ENCODE measurements around the gene UBE3B. TPM values are rescaled to one million over a fixed set of nuclear protein-coding genes. Genes with fewer than 3 reads are reported as not detected.

Gene UBE3B
- total RNA-seq, 2 experiments from 2014 or later = 29.8 to 32.3 TPM

GRCh38 chr12:109553483-109553882 is 76.0 kb downstream of the UBE3B start:
- no peak for DNase-seq
- no peaks in the 10 kb centered on the region for H3K9me3 Mint-ChIP-seq
- H3K27ac Mint-ChIP-seq = no peak overlapping the region
- H3K4me3 Mint-ChIP-seq = no peak overlapping the region
- CTCF ChIA-PET = interaction anchor here (0.9 kb wide), 1 partner anchor 161 kb away, joined by 3 read pairs; no protein-coding TSS in a partner anchor
- no peaks in the 10 kb centered on the region for H3K36me3 Mint-ChIP-seq
- POLR2A ChIA-PET = interaction anchor here (1.7 kb wide), 1 partner anchor 20 kb away, joined by 5 read pairs; the partner anchor contains the start of genes MMAB and MVK
- no peaks in the 10 kb centered on the region for H3K4me1 Mint-ChIP-seq (ENCODE audit: low read depth)
- intact Hi-C loops (cut with micrococcal nuclease) = no loop called here
- peaks cover 7% of the 10 kb centered on the region for H3K27me3 Mint-ChIP-seq

GRCh38 chr12:109553906-109554500 is 76.6 kb downstream of the UBE3B start:
- ChIA-PET POLR2A (interaction anchor here (1.0 to 1.7 kb wide), 2 partner anchors 20 to 41 kb away, joined by 5 to 6 read pairs; partner anchors contain the start of genes MMAB and MVK), CTCF (interaction anchor here (0.9 to 1.1 kb wide), 2 partner anchors 160 to 291 kb away, joined by 3 to 4 read pairs; no protein-coding TSS in a partner anchor)
- Mint-ChIP-seq H3K4me1 (ENCODE audit: low read depth) (no peaks in the 10 kb centered on the region), H3K36me3 (no peaks in the 10 kb centered on the region), H3K9me3 (no peaks in the 10 kb centered on the region), H3K4me3 (no peak overlapping the region), H3K27me3 (peaks cover 6% of the 10 kb centered on the region), H3K27ac (no peak overlapping the region)
- intact Hi-C loops (cut with micrococcal nuclease) = no loop called here
- no peak for DNase-seq

GRCh38 chr12:109554761-109555160 is 77.3 kb downstream of the UBE3B start:
- intact Hi-C loops (cut with micrococcal nuclease) = no loop called here
- no peak overlapping the region for H3K4me3 Mint-ChIP-seq
- CTCF ChIA-PET = interaction anchor here (1.1 kb wide), 1 partner anchor 290 kb away, joined by 4 read pairs; no protein-coding TSS in a partner anchor
- DNase-seq = no peak
- H3K9me3 Mint-ChIP-seq = no peaks in the 10 kb centered on the region
- H3K36me3 Mint-ChIP-seq = no peaks in the 10 kb centered on the region
- no peak overlapping the region for H3K27ac Mint-ChIP-seq
- peaks cover 3% of the 10 kb centered on the region for H3K27me3 Mint-ChIP-seq
- POLR2A ChIA-PET = interaction anchor here (1.0 kb wide), 1 partner anchor 40 kb away, joined by 6 read pairs; no protein-coding TSS in a partner anchor
- no peaks in the 10 kb centered on the region for H3K4me1 Mint-ChIP-seq (ENCODE audit: low read depth)

- Mint-ChIP-seq H3K27ac (no peak overlapping the region), H3K36me3 (no peaks in the 10 kb centered on the region), H3K4me1 (ENCODE audit: low read depth) (no peaks in the 10 kb centered on the region), H3K4me3 (no peak overlapping the region), H3K27me3 (no peaks in the 10 kb centered on the region), H3K9me3 (no peaks in the 10 kb centered on the region)
- no peak for DNase-seq
- ChIA-PET CTCF (interaction anchor here (1.2 kb wide), 1 partner anchor 42 kb away, joined by 3 read pairs; no protein-coding TSS in a partner anchor), POLR2A (interaction anchor here (0.7 kb wide), 1 partner anchor 133 kb away, joined by 5 read pairs; no protein-coding TSS in a partner anchor)
- intact Hi-C loops (cut with micrococcal nuclease) = no loop called here
These were observed 78.2 kb downstream of the UBE3B start for GRCh38 chr12:109555431-109556315.

GRCh38 chr12:109557200-109557599 is 79.8 kb downstream of the UBE3B start:
- no peaks in the 10 kb centered on the region for H3K27me3 Mint-ChIP-seq
- DNase-seq = no peak
- H3K4me1 Mint-ChIP-seq (ENCODE audit: low read depth) = no peaks in the 10 kb centered on the region
- H3K9me3 Mint-ChIP-seq = peaks cover 7% of the 10 kb centered on the region
- intact Hi-C loops (cut with micrococcal nuclease) = no loop called here
- ChIA-PET POLR2A (no interaction called here), CTCF (no interaction called here)
- no peak overlapping the region for H3K27ac Mint-ChIP-seq
- no peak overlapping the region for H3K4me3 Mint-ChIP-seq
- peaks cover 7% of the 10 kb centered on the region for H3K36me3 Mint-ChIP-seq

GRCh38 chr12:109557805-109558204 is 80.4 kb downstream of the UBE3B start:
- Mint-ChIP-seq H3K27ac (no peak overlapping the region), H3K9me3 (peaks cover 11% of the 10 kb centered on the region), H3K4me3 (no peak overlapping the region), H3K36me3 (peaks cover 13% of the 10 kb centered on the region), H3K27me3 (no peaks in the 10 kb centered on the region), H3K4me1 (ENCODE audit: low read depth) (no peaks in the 10 kb centered on the region)
- intact Hi-C loops (cut with micrococcal nuclease) = no loop called here
- ChIA-PET POLR2A (no interaction called here), CTCF (no interaction called here)
- no peak for DNase-seq

- H3K4me3 Mint-ChIP-seq = no peak overlapping the region
- H3K27me3 Mint-ChIP-seq = no peaks in the 10 kb centered on the region
- no peak overlapping the region for H3K27ac Mint-ChIP-seq
- DNase-seq = no peak
- peaks cover 11% of the 10 kb centered on the region for H3K9me3 Mint-ChIP-seq
- CTCF ChIA-PET = no interaction called here
- intact Hi-C loops (cut with micrococcal nuclease) = no loop called here
- POLR2A ChIA-PET = no interaction called here
- no peaks in the 10 kb centered on the region for H3K4me1 Mint-ChIP-seq (ENCODE audit: low read depth)
- H3K36me3 Mint-ChIP-seq = peaks cover 15% of the 10 kb centered on the region
These were observed 81.2 kb downstream of the UBE3B start for GRCh38 chr12:109558374-109559199.

GRCh38 chr12:109559200-109559505 is 81.7 kb downstream of the UBE3B start:
- ChIA-PET CTCF (no interaction called here), POLR2A (no interaction called here)
- H3K4me1 Mint-ChIP-seq (ENCODE audit: low read depth) = no peaks in the 10 kb centered on the region
- H3K27ac Mint-ChIP-seq = no peak overlapping the region
- H3K4me3 Mint-ChIP-seq = no peak overlapping the region
- H3K36me3 Mint-ChIP-seq = peaks cover 15% of the 10 kb centered on the region
- peaks cover 11% of the 10 kb centered on the region for H3K9me3 Mint-ChIP-seq
- DNase-seq = no peak
- intact Hi-C loops (cut with micrococcal nuclease) = no loop called here
- H3K27me3 Mint-ChIP-seq = no peaks in the 10 kb centered on the region

GRCh38 chr12:109559601-109560000 is 82.2 kb downstream of the UBE3B start:
- DNase-seq = no peak
- Mint-ChIP-seq H3K4me3 (no peak overlapping the region), H3K4me1 (ENCODE audit: low read depth) (no peaks in the 10 kb centered on the region), H3K27me3 (no peaks in the 10 kb centered on the region), H3K27ac (no peak overlapping the region), H3K36me3 (peaks cover 16% of the 10 kb centered on the region), H3K9me3 (peaks cover 11% of the 10 kb centered on the region)
- ChIA-PET POLR2A (no interaction called here), CTCF (no interaction called here)
- intact Hi-C loops (cut with micrococcal nuclease) = no loop called here

GRCh38 chr12:109560867-109561710 is 83.7 kb downstream of the UBE3B start:
- peaks cover 20% of the 10 kb centered on the region for H3K36me3 Mint-ChIP-seq
- POLR2A ChIA-PET = no interaction called here
- intact Hi-C loops (cut with micrococcal nuclease) = no loop called here
- no peak overlapping the region for H3K4me3 Mint-ChIP-seq
- H3K9me3 Mint-ChIP-seq = peaks cover 11% of the 10 kb centered on the region
- DNase-seq = no peak
- H3K27ac Mint-ChIP-seq = no peak overlapping the region
- no peaks in the 10 kb centered on the region for H3K27me3 Mint-ChIP-seq
- H3K4me1 Mint-ChIP-seq (ENCODE audit: low read depth) = no peaks in the 10 kb centered on the region
- CTCF ChIA-PET = interaction anchor here (1.0 kb wide), 1 partner anchor 37 kb away, joined by 4 read pairs; no protein-coding TSS in a partner anchor

- Mint-ChIP-seq H3K36me3 (peaks cover 24% of the 10 kb centered on the region), H3K9me3 (peaks cover 11% of the 10 kb centered on the region), H3K4me1 (ENCODE audit: low read depth) (no peaks in the 10 kb centered on the region), H3K27ac (no peak overlapping the region), H3K4me3 (no peak overlapping the region), H3K27me3 (no peaks in the 10 kb centered on the region)
- intact Hi-C loops (cut with micrococcal nuclease) = no loop called here
- POLR2A ChIA-PET = no interaction called here
- CTCF ChIA-PET = interaction anchor here (1.0 kb wide), 1 partner anchor 36 kb away, joined by 4 read pairs; no protein-coding TSS in a partner anchor
- no peak for DNase-seq
These were observed 84.2 kb downstream of the UBE3B start for GRCh38 chr12:109561711-109562030.
